Activated CD8-positive, alpha-beta memory T cell treated with anti-CD3 and anti-CD28 coated beads, Interleukin-2, amount 50 U/mL, for 1 hour (primary cell): ENCODE results near the gene POLG2.

Experiments used
- DNase-seq: peaks from one replicate; pipeline ENCODE4 v3.0.0-alpha.2; 2020; ENCODE audit errors: extremely low read depth

POLG2 gene

DNA sequence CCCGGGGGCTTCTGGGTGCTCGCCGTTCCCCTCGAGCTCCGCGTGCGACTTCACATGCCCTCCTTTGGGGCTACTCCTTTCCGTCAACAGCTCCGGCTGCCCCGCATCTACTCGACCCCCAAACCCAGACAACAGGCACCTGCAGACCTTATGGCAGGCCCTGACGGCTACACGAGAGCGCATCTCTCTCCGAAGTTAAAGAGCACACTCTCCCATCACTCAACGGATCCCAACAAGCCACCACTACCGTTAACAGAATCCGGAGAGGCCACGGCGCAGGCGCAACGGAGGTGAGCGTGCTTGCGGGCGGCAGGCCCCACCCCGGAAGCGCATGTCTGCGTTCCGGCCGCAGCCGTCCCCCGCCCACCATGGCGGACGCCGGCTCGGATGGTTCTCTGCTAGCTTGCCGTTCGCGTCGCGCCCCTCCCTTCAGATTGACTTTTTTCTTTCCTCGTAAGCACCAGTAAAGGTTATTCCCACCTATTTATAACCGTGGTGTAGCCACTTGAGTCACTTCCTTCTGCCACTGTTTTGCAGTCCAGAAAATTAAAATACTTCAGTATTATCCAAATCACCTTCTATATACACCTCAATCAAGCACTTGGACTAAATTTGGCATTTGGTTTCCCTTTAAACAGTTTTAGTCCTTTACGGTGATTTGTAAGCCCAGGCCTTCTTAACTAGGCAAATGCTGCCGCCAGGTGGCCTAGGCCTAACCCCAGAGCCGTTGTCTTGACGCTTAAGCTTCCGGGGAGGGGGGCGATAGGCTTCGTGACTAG, at the start of gene POLG2:
POLG2 (minus strand) TSS at position 269 of the 779 bp plus-strand sequence; CDS start at position 183, 86 bp downstream.
- DNase-seq: peak; percentile 89

GRCh38 chr17:64544742-64545141, 47.9 kb upstream of the POLG2 start:
- DNase-seq: no peak

DNA sequence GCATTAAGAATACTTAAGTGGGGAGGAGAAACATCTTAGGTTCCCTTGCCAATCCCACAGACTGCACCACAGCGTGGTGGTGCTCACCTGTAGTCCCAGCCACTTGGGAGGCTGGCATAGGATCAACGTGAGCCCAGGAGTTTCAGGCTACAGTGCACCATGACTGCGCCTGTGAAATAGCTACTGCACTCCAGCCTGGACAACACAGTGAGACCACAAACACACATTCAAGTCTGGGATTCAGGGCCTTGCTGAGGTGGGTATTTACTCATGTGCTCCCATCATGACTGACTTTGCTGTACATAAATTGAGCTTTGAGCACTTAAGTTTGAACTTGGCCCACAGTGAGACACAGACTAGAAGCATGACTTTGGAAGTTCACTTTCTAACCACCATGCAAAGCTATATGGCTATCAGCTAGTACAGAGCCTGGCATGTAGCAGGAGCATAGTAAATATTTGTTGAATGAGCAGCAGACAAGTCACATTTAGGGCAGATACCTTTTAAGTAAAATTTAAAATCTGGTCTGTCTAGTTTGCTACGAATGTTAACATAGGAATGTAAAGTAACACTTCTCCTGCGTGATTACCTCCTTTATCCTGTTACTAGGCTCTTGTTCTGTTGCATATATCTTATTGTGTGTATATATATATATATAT, 43.4 kb upstream of the POLG2 start:
- no peak for DNase-seq

- DNase-seq: no peak
Measured at GRCh38 chr17:64538508-64539130, 41.8 kb upstream of the POLG2 start.

GRCh38 chr17:64537488-64537887, 40.6 kb upstream of the POLG2 start:
- DNase-seq: no peak

GRCh38 chr17:64536913-64537312, 40.1 kb upstream of the POLG2 start:
- DNase-seq: no peak

- DNase-seq: no peak
Measured at GRCh38 chr17:64535357-64535756, 38.5 kb upstream of the POLG2 start.

- DNase-seq: no peak
Measured at GRCh38 chr17:64534187-64534586, 37.3 kb upstream of the POLG2 start.

- no peak for DNase-seq
Measured at GRCh38 chr17:64533784-64534183, 36.9 kb upstream of the POLG2 start.

DNA sequence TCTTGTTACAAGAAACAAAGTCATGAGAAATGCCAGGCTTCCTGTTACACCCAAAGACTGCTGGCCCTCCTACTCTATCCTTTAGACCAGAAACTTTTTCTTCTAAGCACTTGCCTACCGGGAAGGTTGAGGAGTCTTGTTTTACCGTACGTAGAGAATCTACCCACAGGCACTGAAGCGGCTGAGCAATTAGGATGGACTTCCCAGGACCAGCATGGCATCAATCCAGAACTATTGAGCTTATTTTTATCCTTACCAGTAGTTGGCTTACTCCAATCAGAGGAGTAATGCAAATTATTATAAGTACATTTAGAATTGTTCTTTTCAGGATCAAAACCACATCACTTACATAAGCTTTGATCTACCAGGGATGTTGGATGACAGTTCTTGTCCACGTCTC, 35.6 kb upstream of the POLG2 start:
- DNase-seq: no peak

DNA sequence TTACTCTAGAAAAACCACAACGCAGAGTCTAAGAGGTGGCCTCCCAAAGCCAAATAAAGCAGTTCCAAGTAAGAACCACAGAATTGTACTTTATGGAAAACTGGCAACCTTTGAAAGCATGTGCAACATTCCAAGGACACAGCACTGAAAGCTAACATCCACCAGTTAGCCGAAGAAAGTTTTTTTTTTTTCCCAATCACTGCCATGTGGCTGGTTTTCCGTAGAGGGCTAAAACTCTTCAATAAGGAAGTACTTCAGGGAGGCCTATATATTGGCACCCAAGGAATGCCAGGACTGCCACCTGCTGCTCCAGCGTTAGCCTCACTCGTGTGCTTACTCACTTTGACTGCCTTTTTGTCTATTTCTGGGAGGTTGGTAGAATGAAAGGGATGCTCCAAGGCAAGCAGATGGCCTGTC, 35.1 kb upstream of the POLG2 start:
- no peak for DNase-seq

DNA sequence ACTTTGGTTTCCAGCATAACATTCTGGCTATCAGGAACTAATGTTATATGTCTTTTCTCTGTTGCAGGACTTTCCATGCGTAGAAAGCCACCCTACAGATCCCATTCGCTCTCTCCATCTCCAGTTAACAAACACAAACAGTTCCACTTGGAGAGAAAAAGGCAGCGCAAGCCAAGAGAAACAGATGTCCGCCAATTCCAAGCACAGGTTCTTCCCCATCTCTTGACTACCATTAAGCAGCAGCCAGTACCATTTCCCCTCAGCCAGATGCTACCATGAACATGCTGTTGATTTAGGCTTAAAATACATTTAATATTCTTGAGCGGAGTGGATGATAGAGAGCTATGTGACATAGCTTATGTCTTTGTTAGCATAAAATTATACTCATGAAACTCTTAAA, 32.4 kb upstream of the POLG2 start:
- DNase-seq: no peak

GRCh38 chr17:64527914-64528313, 31.1 kb upstream of the POLG2 start:
- DNase-seq: no peak

DNA sequence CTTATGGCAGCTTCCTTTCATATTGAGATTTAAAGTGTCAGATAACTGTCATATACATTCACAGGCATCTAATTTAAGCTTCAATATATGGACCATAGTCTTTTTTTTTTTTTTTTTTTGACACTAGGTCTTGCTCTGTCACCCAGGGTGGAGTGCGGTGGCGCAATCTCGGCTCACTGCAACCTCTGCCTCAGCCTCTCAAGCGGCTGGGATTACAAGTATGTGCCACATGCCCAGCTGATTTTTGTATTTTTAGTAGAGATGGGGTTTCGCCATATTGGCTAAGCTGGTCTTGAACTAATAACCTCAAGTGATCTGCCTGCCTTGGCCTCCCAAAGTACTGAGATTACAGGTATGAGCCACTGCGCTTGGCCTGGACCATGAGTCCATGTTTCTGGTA, 23.5 kb upstream of the POLG2 start:
- no peak for DNase-seq

DNA sequence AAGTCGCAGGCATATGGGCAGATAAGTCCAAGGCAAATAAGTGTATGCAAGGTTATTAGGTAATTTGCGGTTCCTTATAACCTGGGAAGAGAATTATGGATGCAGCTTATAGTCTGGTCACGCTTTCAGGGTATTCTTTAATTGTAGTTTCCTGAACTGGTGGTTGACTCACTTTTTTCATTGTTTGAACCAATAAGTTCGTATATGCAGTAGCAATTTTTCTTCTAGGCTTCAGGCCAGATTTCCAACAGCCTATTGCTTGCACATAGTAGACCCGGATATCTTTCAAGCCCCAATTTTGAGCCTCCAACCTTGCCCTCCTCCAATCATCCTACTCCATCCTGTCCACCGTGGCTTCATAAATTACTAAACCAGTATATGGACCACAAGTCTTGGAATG, 22.7 kb upstream of the POLG2 start:
- no peak for DNase-seq

GRCh38 chr17:64515829-64516228, 19.0 kb upstream of the POLG2 start:
- no peak for DNase-seq

DNA sequence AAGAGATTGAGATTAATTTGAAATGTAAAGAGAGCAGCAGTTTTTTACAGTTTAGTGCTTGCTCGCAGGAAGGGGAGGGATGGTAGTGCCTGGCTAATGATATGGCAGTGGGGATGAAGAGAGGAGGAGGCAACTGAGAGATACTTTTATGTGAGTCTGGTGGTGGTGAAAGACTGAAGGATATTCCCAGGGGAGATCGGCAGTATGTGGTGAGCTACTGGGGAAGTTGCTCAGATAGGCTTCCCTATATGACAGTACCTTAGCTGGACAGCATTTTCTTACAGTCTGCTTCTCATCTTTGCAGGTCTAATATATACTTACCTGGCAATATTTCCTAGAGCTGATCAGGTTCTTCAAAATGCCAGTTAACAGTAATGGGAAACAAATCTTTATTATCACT, 18.6 kb upstream of the POLG2 start:
- DNase-seq: no peak

DNA sequence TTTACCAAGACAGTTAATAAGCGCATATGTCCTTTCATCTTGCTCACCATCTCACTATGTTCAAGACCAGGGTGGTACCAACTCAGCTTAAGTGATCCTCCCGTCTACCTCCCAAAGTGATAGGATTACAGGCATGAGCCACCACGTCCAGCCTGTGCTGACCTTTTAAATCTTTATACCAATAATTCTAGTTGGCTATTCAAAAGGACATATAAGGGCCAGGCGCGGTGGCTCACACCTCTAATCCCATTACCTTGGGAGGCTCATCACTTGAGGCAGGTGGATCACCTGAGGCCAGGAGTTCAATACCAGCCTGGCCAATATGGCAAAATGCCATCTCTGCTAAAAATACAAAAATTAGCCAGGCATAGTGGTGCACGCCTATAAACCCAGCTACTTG, 12.3 kb upstream of the POLG2 start:
- no peak for DNase-seq

GRCh38 chr17:64508683-64509082, 11.8 kb upstream of the POLG2 start:
- no peak for DNase-seq

- no peak for DNase-seq
Measured at GRCh38 chr17:64507413-64507782, 10.5 kb upstream of the POLG2 start.

GRCh38 chr17:64506576-64507412, 9.9 kb upstream of the POLG2 start, which contains the start of gene CEP95:
CEP95 (plus strand) TSS chr17:64506977; CDS start chr17:64507098, 121 bp downstream.
- peak; percentile 94 for DNase-seq

- DNase-seq: peak; percentile 96
Measured at GRCh38 chr17:64506201-64506575, 9.3 kb upstream of the POLG2 start, which contains the start of gene DDX5. DDX5 (minus strand) TSS chr17:64506289; CDS start chr17:64506119, 170 bp downstream.
